IMR-90 (cell line): ENCODE results near the gene KAT2B. TPM values are rescaled to one million over a fixed set of nuclear protein-coding genes. Genes with fewer than 3 reads are reported as not detected.

Source experiments
- ATAC-seq: fragments of 200-7000 bp; cut with Tn5 transposase; 2 replicates; pipeline ENCODE4 v1.9.1; 2020; ENCODE audit warnings: low read depth, mild to moderate bottlenecking, moderate library complexity
- BruUV-seq: library from RNA; stranded (reverse); fragments of 400-500 nt; replicated peaks from 2 replicates; lab custom pipeline; 2021; lab: Mats Ljungman, UMichigan
- CTCF ChIA-PET: fragments of 300-600 bp; formaldehyde crosslinking; extraction: SDS; loops from one replicate; lab custom pipeline; 2021; ENCODE audit warnings: antibody characterized with exemption; lab: Yijun Ruan, JAX
- POLR2A ChIA-PET: fragments of 300-600 bp; sonication (Branson Sonifier 250); formaldehyde crosslinking; loops from one replicate; lab custom pipeline; 2022; ENCODE audit warnings: antibody characterized with exemption; ENCODE audit not compliant: unreplicated experiment; lab: Charles Lee
- DNase-seq: peaks from one replicate; pipeline ENCODE4 v3.0.0; 2013
- H2AFZ ChIP-seq: replicated peaks from 2 replicates; pipeline ENCODE3; 2013; ENCODE audit warnings: low read length, mild to moderate bottlenecking; ENCODE audit not compliant: poor library complexity
- H2AK5ac ChIP-seq: 2 replicates; pipeline ENCODE4 v1.6.1; 2013; ENCODE audit warnings: low read depth, low read length, inconsistent platforms
- H2AK9ac ChIP-seq: replicated peaks from 2 replicates; pipeline ENCODE3; 2013; ENCODE audit warnings: mild to moderate bottlenecking, low read depth, low read length, moderate library complexity; ENCODE audit not compliant: poor library complexity
- H2BK120ac ChIP-seq: 2 replicates; pipeline ENCODE4 v1.6.1; 2013; ENCODE audit warnings: low read depth, low read length, inconsistent platforms
- H2BK15ac ChIP-seq: 3 replicates; pipeline ENCODE4 v1.6.1; 2013; ENCODE audit warnings: low read depth, low read length, inconsistent platforms
- H2BK20ac ChIP-seq: 2 replicates; pipeline ENCODE4 v1.6.1; 2013; ENCODE audit warnings: low read depth, mild to moderate bottlenecking, inconsistent platforms, low read length, moderate library complexity
- H2BK5ac ChIP-seq: 2 replicates; pipeline ENCODE4 v1.6.1; 2013; ENCODE audit warnings: mild to moderate bottlenecking, low read depth, low read length, inconsistent platforms; ENCODE audit not compliant: poor library complexity, severe bottlenecking
- H3K14ac ChIP-seq: replicated peaks from 2 replicates; pipeline ENCODE4 v1.6.1; 2013; ENCODE audit warnings: low read depth, low read length, inconsistent platforms
- H3K18ac ChIP-seq: 2 replicates; pipeline ENCODE4 v1.6.1; 2013; ENCODE audit warnings: low read depth, low read length, control low read depth
- H3K23ac ChIP-seq: 2 replicates; pipeline ENCODE4 v1.6.1; 2013; ENCODE audit warnings: low read depth, low read length, inconsistent platforms
- H3K27ac ChIP-seq: 2 replicates; pipeline ENCODE4 v1.5.1; 2013; ENCODE audit warnings: mild to moderate bottlenecking, control low read depth, low read length; ENCODE audit not compliant: insufficient read depth
- H3K27me3 ChIP-seq: 2 replicates; pipeline ENCODE4 v1.6.1; 2013; ENCODE audit warnings: low read length; ENCODE audit not compliant: control insufficient read depth, insufficient read depth
- H3K36me3 ChIP-seq: 2 replicates; pipeline ENCODE4 v1.6.1; 2013; ENCODE audit warnings: low read length, mixed read lengths; ENCODE audit not compliant: control insufficient read depth, insufficient read depth
- H3K4ac ChIP-seq: 2 replicates; pipeline ENCODE4 v1.6.1; 2013; ENCODE audit warnings: low read depth, low read length, inconsistent platforms
- H3K4me1 ChIP-seq: 2 replicates; pipeline ENCODE4 v1.6.1; 2013; ENCODE audit warnings: low read length, mixed read lengths; ENCODE audit not compliant: control insufficient read depth, insufficient read depth
- H3K4me2 ChIP-seq: 2 replicates; pipeline ENCODE4 v1.6.1; 2013; ENCODE audit warnings: low read depth, mild to moderate bottlenecking, control low read depth, low read length, moderate library complexity
- H3K4me3 ChIP-seq: 2 replicates; pipeline ENCODE4 v1.5.1; 2013; ENCODE audit warnings: low read depth, mild to moderate bottlenecking, control low read depth, low read length, moderate library complexity; ENCODE audit not compliant: insufficient read depth
- H3K56ac ChIP-seq: 2 replicates; pipeline ENCODE4 v1.6.1; 2013; ENCODE audit warnings: low read length, inconsistent platforms; ENCODE audit not compliant: insufficient read depth; ENCODE audit errors: extremely low read depth
- H3K79me1 ChIP-seq, 2 experiments: 2 replicates each; pipeline ENCODE4 v1.6.1; 2013; ENCODE audit warnings: low read length in 2 of 2, inconsistent platforms in 1 of 2, low read depth in 1 of 2
- H3K9ac ChIP-seq: 2 replicates; pipeline ENCODE4 v1.6.1; 2013; ENCODE audit warnings: low read depth, low read length, control low read depth
- H3K9me1 ChIP-seq: 2 replicates; pipeline ENCODE4 v1.6.1; 2013; ENCODE audit warnings: low read length, inconsistent platforms; ENCODE audit not compliant: insufficient read depth
- H3K9me3 ChIP-seq: 2 replicates; pipeline ENCODE4 v1.6.1; 2013; ENCODE audit warnings: low read length; ENCODE audit not compliant: control insufficient read depth, insufficient read depth
- H4K20me1 ChIP-seq: 2 replicates; pipeline ENCODE4 v1.6.1; 2013; ENCODE audit warnings: low read length, inconsistent platforms; ENCODE audit not compliant: insufficient read depth
- H4K5ac ChIP-seq: 2 replicates; pipeline ENCODE4 v1.6.1; 2013; ENCODE audit warnings: mild to moderate bottlenecking, low read depth, low read length, control low read depth
- H4K8ac ChIP-seq, 2 experiments: 2 replicates each; pipeline ENCODE4 v1.6.1; 2013; ENCODE audit warnings: low read depth in 2 of 2, low read length in 2 of 2, control low read depth in 1 of 2, inconsistent platforms in 1 of 2
- H4K91ac ChIP-seq: 2 replicates; pipeline ENCODE4 v1.6.1; 2013; ENCODE audit warnings: low read depth, low read length, inconsistent platforms; ENCODE audit not compliant: insufficient read depth
- BHLHE40 ChIP-seq: fragments of 150-350 bp; IDR thresholded peaks from 2 replicates; pipeline ENCODE4 v1.6.1; 2016; ENCODE audit warnings: mild to moderate bottlenecking, low read depth, low read length
- CEBPB ChIP-seq: IDR thresholded peaks from 2 replicates; pipeline ENCODE4 v1.6.1; 2012; ENCODE audit warnings: low read depth, low read length, improper control_type of control experiment
- CHD1 ChIP-seq: IDR thresholded peaks from 2 replicates; pipeline ENCODE4 v1.6.1; 2012; ENCODE audit warnings: low read depth, low read length, improper control_type of control experiment
- FOS ChIP-seq: fragments of 150-350 bp; IDR thresholded peaks from 2 replicates; pipeline ENCODE4 v1.6.1; 2016; ENCODE audit warnings: low read depth, low read length
- MAFK ChIP-seq: IDR thresholded peaks from 2 replicates; pipeline ENCODE4 v1.6.1; 2012; ENCODE audit warnings: low read depth, low read length, improper control_type of control experiment
- MAZ ChIP-seq: IDR thresholded peaks from 2 replicates; pipeline ENCODE4 v1.6.1; 2012; ENCODE audit warnings: low read depth, mild to moderate bottlenecking, low read length, improper control_type of control experiment, moderate library complexity, borderline replicate concordance
- MXI1 ChIP-seq: IDR thresholded peaks from 2 replicates; pipeline ENCODE4 v1.6.1; 2012; ENCODE audit warnings: low read depth, mild to moderate bottlenecking, low read length, moderate library complexity, borderline replicate concordance
- NFE2L2 ChIP-seq: fragments of 150-350 bp; IDR thresholded peaks from 2 replicates; pipeline ENCODE4 v1.6.1; 2016; ENCODE audit warnings: low read depth, mild to moderate bottlenecking, low read length
- POLR2A ChIP-seq: IDR thresholded peaks from 2 replicates; pipeline ENCODE4 v1.6.1; 2012; ENCODE audit warnings: mild to moderate bottlenecking, low read depth, low read length
- RCOR1 ChIP-seq: IDR thresholded peaks from 2 replicates; pipeline ENCODE4 v1.6.1; 2012; ENCODE audit warnings: mild to moderate bottlenecking, low read length, improper control_type of control experiment; ENCODE audit not compliant: insufficient replicate concordance
- SMC3 ChIP-seq: fragments of 150-350 bp; IDR thresholded peaks from 2 replicates; pipeline ENCODE4 v1.6.1; 2016; ENCODE audit warnings: low read depth, mild to moderate bottlenecking, antibody characterized with exemption, low read length, moderate library complexity
- WGBS, 2 experiments: methylation state at CpG; one replicate each; pipeline versions ENCODE4 v1.1.5 to v1.1.7; 2013; ENCODE audit warnings: missing lambda C conversion rate in 2 of 2; ENCODE audit not compliant: insufficient read length in 1 of 2; ENCODE audit errors: extremely low coverage in 2 of 2; 5-methylcytosine and 5-hydroxymethylcytosine counted together
- dilution Hi-C: fragments of 300-500 bp; cut with HindIII; formaldehyde crosslinking; loops from one replicate; pipeline ENCODE4 v1.14.3; 2018; ENCODE audit warnings: low sequenced_read_pairs; ENCODE audit not compliant: unreplicated experiment
- in situ Hi-C: fragments of 300-500 bp; cut with MboI; formaldehyde crosslinking; loops from 3 replicates; pipeline ENCODE4 v1.14.3; 2019; ENCODE audit warnings: low sequenced_read_pairs, inconsistent platforms, mixed read lengths
- intact Hi-C: fragments of 100-400 bp; cut with micrococcal nuclease; formaldehyde crosslinking; loops from 2 replicates; pipeline ENCODE4 v1.10.0; 2022
- polyA plus RNA-seq, 3 experiments: library from polyadenylated mRNA; depleted of rRNA; stranded (reverse); fragments of >200 nt; gene quantifications; 2 replicates each; pipeline ENCODE4 v1.2.3, GENCODE V29; 2012; ENCODE audit warnings: low replicate concordance in 1 of 3
- total RNA-seq: library from RNA; depleted of rRNA; stranded (reverse); fragments of >200 nt; gene quantifications from 2 replicates; pipeline ENCODE4 v1.2.3, GENCODE V29; 2012
- TF ChIP-seq, protein P1 (sequence below): fragments of 150-350 bp; IDR thresholded peaks from 2 replicates; pipeline ENCODE4 v1.6.1; 2017; ENCODE audit warnings: mild to moderate bottlenecking, antibody characterized with exemption, low read length, low read depth
- TF ChIP-seq, protein P2 (sequence below): fragments of 150-350 bp; IDR thresholded peaks from 2 replicates; pipeline ENCODE4 v1.6.1; 2016; ENCODE audit warnings: low read depth, mild to moderate bottlenecking, low read length, moderate library complexity, borderline replicate concordance
- TF ChIP-seq, protein P3 (sequence below): conservative IDR thresholded peaks from 2 replicates; pipeline ENCODE4 v1.5.1; 2012; ENCODE audit warnings: mild to moderate bottlenecking, low read depth, low read length, improper control_type of control experiment

KAT2B gene
- total and polyA plus RNA-seq, 2 of the 4 experiments (the other 2 are of a cell fraction): 2.0 to 2.2 TPM

DNA sequence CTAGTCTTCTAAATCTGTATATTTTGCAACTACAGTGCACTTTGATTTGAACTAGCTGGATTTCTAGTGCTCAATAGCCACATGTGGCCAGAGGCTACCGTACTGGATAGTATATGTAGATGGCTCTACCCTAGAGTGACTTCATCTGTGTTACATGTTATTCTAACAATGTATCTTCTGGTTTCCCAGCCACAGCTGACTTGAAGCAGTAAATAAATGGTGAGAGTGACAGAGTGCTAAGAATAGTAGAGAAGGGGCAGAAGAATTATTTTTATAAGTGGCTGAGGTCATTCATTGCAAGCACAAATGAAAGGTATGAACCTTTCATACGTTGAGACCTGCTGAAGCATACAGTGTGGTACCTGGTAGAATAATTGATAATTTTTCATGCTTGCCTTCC, 30.9 kb downstream of the KAT2B start:
- Histone ChIP-seq H2BK20ac (no peak overlapping the region), H3K9me3 (no peaks in the 10 kb centered on the region), H3K18ac (no peak overlapping the region), H3K9ac (no peak overlapping the region), H3K9me1 (no peaks in the 10 kb centered on the region), H2BK5ac (no peak overlapping the region), H3K4me3 (no peak overlapping the region), H3K36me3 (no peaks in the 10 kb centered on the region), H4K91ac (no peak overlapping the region), H3K4me2 (no peak overlapping the region), H3K4ac (no peak overlapping the region), H2AK9ac (no peak overlapping the region), H2AK5ac (no peak overlapping the region), H4K20me1 (no peaks in the 10 kb centered on the region), H3K56ac (no peak overlapping the region), H3K14ac (no peak overlapping the region), H3K4me1 (no peaks in the 10 kb centered on the region), H3K27ac (no peak overlapping the region), H3K79me1 (no peaks in the 10 kb centered on the region), H2AFZ (no peak overlapping the region), H3K23ac (no peak overlapping the region), H2BK120ac (no peak overlapping the region), H2BK15ac (no peak overlapping the region), H4K5ac (no peak overlapping the region), H3K27me3 (no peaks in the 10 kb centered on the region), H4K8ac (no peak overlapping the region)
- ChIA-PET POLR2A (interaction anchor here (0.6 kb wide), 1 partner anchor 118 kb away, joined by 5 read pairs; no protein-coding TSS in a partner anchor), CTCF (no interaction called here)
- ATAC-seq: no peak
- no peak for DNase-seq
- BruUV-seq: no TSS peak
- no CpG with 5 or more reads among the region's 2 CpGs for WGBS, 2 experiments
- in situ Hi-C loops: no loop called here
- intact Hi-C loops: no loop called here
- TF ChIP-seq CEBPB (no peak), BHLHE40 (no peak), RCOR1 (no peak), NFE2L2 (no peak), MAFK (no peak), MAZ (no peak), FOS (no peak), CHD1 (no peak), SMC3 (no peak), POLR2A (no peak), MXI1 (no peak)
- TF ChIP-seq, protein P1, sequence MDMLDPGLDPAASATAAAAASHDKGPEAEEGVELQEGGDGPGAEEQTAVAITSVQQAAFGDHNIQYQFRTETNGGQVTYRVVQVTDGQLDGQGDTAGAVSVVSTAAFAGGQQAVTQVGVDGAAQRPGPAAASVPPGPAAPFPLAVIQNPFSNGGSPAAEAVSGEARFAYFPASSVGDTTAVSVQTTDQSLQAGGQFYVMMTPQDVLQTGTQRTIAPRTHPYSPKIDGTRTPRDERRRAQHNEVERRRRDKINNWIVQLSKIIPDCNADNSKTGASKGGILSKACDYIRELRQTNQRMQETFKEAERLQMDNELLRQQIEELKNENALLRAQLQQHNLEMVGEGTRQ: no peak
- TF ChIP-seq, protein P2, sequence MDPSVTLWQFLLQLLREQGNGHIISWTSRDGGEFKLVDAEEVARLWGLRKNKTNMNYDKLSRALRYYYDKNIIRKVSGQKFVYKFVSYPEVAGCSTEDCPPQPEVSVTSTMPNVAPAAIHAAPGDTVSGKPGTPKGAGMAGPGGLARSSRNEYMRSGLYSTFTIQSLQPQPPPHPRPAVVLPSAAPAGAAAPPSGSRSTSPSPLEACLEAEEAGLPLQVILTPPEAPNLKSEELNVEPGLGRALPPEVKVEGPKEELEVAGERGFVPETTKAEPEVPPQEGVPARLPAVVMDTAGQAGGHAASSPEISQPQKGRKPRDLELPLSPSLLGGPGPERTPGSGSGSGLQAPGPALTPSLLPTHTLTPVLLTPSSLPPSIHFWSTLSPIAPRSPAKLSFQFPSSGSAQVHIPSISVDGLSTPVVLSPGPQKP: no peak
- TF ChIP-seq, protein P3, sequence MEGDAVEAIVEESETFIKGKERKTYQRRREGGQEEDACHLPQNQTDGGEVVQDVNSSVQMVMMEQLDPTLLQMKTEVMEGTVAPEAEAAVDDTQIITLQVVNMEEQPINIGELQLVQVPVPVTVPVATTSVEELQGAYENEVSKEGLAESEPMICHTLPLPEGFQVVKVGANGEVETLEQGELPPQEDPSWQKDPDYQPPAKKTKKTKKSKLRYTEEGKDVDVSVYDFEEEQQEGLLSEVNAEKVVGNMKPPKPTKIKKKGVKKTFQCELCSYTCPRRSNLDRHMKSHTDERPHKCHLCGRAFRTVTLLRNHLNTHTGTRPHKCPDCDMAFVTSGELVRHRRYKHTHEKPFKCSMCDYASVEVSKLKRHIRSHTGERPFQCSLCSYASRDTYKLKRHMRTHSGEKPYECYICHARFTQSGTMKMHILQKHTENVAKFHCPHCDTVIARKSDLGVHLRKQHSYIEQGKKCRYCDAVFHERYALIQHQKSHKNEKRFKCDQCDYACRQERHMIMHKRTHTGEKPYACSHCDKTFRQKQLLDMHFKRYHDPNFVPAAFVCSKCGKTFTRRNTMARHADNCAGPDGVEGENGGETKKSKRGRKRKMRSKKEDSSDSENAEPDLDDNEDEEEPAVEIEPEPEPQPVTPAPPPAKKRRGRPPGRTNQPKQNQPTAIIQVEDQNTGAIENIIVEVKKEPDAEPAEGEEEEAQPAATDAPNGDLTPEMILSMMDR: no peak
- dilution Hi-C loops: no loop called here
